Measurements from ENCODE around the gene ATP2B2. TPM values are rescaled to one million over a fixed set of nuclear protein-coding genes. Genes with fewer than 3 reads are reported as not detected.

Gene ATP2B2
- total and polyA plus RNA-seq, 10 of the 15 experiments (the other 5 are each of a cell fraction or from before 2014, with no cell fraction given) = 0.04 TPM; not detected in 9

DNA sequence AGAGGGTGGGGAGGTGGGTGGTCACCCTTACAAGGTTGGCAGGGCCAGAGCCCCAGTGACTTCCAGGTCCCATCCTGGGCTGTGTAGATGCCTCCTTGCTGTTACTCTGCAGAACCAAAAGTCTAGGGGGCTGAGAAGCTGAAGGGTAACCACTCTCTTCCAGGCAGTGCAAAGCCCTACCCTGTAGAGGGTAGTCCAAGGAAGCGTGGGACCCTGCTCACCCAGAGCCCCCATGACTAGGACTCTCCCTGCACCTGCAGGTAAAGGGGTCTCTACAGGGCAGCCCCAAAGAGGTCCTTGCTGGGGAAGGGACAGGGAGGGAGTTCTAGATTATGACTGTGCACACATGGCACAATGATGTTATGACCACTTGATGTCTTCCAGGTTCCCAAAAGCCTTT is 226.9 kb downstream of the ATP2B2 start:
- no peak for DNase-seq (ENCODE audit: low read depth, low spot score)
- FAIRE-seq = no peak
- no peaks in the 10 kb centered on the region; the same call in 1 of the 2 replicates for H4K20me1 ChIP-seq (ENCODE audit: control insufficient read depth, insufficient read depth)
- no peak for ATAC-seq
- no peak overlapping the region for H3K4me3 ChIP-seq
- POLR2A ChIA-PET = interaction anchor here (0.6 kb wide), 1 partner anchor 13 kb away, joined by 4 read pairs; no protein-coding TSS in a partner anchor
- H3K27me3 ChIP-seq (replicated peaks in 1 of 2; ENCODE audit: control insufficient read depth in 2 of 2, insufficient read depth in 2 of 2, low read length in 1 of 2) = no peaks in the 10 kb centered on the region
- H3K9me3 ChIP-seq (replicated peaks; ENCODE audit: control insufficient read depth, insufficient read depth, low read length) = no peaks in the 10 kb centered on the region
- intact Hi-C loops (cut with micrococcal nuclease; ENCODE audit: unreplicated experiment) = no loop called here
- RAD21 ChIA-PET (ENCODE audit: unreplicated experiment) = no interaction called here
- SMC1A ChIA-PET (ENCODE audit: uncharacterized antibody, unreplicated experiment) = no interaction called here
- H3K4me2 ChIP-seq (ENCODE audit: control insufficient read depth, insufficient read depth) = no peak overlapping the region
- H3K79me2 ChIP-seq (ENCODE audit: control insufficient read depth, insufficient read depth, low read length) = peaks cover 17% of the 10 kb centered on the region
- in situ Hi-C loops (cut with MboI) = no loop called here
- H3K9ac ChIP-seq (ENCODE audit: control insufficient read depth, insufficient read depth, low read length) = no peak overlapping the region
- CTCF ChIA-PET = no interaction called here
- H3K36me3 ChIP-seq (ENCODE audit: control insufficient read depth in 2 of 2, insufficient read depth in 2 of 2, low read length in 1 of 2) = peaks cover 30 to 33% of the 10 kb centered on the region in 2 experiments; a peak in 3 of 4 replicates
- H3K27ac ChIP-seq (ENCODE audit: control insufficient read depth, insufficient read depth) = no peak overlapping the region
- no TSS peak for BruUV-seq (replicated peaks)
- 100% methylated on average over 1 of the region's 1 CpG for WGBS (ENCODE audit: insufficient coverage, insufficient replicate concordance, low lambda C conversion rate, missing lambda C conversion rate)
- H3K4me1 ChIP-seq (ENCODE audit: control insufficient read depth, insufficient read depth, low read length) = peaks cover 4% of the 10 kb centered on the region; the same call in 1 of the 2 replicates
- TF ChIP-seq RAD21 (IDR thresholded peaks at IDR 0.05; ENCODE audit: insufficient read depth, low read depth, low read length) (no peak), HCFC1 (IDR thresholded peaks at IDR 0.05; ENCODE audit: low read length) (no peak), SUZ12 (IDR thresholded peaks at IDR 0.05; ENCODE audit: unreplicated experiment) (no peak)
- TF ChIP-seq, protein P1, sequence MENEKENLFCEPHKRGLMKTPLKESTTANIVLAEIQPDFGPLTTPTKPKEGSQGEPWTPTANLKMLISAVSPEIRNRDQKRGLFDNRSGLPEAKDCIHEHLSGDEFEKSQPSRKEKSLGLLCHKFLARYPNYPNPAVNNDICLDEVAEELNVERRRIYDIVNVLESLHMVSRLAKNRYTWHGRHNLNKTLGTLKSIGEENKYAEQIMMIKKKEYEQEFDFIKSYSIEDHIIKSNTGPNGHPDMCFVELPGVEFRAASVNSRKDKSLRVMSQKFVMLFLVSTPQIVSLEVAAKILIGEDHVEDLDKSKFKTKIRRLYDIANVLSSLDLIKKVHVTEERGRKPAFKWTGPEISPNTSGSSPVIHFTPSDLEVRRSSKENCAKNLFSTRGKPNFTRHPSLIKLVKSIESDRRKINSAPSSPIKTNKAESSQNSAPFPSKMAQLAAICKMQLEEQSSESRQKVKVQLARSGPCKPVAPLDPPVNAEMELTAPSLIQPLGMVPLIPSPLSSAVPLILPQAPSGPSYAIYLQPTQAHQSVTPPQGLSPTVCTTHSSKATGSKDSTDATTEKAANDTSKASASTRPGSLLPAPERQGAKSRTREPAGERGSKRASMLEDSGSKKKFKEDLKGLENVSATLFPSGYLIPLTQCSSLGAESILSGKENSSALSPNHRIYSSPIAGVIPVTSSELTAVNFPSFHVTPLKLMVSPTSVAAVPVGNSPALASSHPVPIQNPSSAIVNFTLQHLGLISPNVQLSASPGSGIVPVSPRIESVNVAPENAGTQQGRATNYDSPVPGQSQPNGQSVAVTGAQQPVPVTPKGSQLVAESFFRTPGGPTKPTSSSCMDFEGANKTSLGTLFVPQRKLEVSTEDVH (IDR thresholded peaks at IDR 0.05; ENCODE audit: low read depth, partially characterized antibody) = no peak
- TF ChIP-seq, protein P2, sequence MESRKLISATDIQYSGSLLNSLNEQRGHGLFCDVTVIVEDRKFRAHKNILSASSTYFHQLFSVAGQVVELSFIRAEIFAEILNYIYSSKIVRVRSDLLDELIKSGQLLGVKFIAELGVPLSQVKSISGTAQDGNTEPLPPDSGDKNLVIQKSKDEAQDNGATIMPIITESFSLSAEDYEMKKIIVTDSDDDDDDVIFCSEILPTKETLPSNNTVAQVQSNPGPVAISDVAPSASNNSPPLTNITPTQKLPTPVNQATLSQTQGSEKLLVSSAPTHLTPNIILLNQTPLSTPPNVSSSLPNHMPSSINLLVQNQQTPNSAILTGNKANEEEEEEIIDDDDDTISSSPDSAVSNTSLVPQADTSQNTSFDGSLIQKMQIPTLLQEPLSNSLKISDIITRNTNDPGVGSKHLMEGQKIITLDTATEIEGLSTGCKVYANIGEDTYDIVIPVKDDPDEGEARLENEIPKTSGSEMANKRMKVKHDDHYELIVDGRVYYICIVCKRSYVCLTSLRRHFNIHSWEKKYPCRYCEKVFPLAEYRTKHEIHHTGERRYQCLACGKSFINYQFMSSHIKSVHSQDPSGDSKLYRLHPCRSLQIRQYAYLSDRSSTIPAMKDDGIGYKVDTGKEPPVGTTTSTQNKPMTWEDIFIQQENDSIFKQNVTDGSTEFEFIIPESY (IDR thresholded peaks at IDR 0.05) = no peak
- no peak overlapping the region for H2AFZ ChIP-seq (ENCODE audit: control insufficient read depth, low read depth, low read length)
